Testis (tissue), 3 donors: ENCODE measurements around the gene FRYL. TPM values are rescaled to one million over a fixed set of nuclear protein-coding genes. Genes with fewer than 3 reads are reported as not detected.

Source experiments
- DNase-seq: peaks from one replicate; pipeline ENCODE4 v3.0.0-alpha.2; 2019
- H3K27ac ChIP-seq, 2 donors: fragments of 200-600 bp; sonication (generic); one replicate each; pipeline ENCODE4 v1.5.1; 2019
- H3K27me3 ChIP-seq: fragments of 200-600 bp; sonication (generic); one replicate; pipeline ENCODE4 v1.5.1; 2019
- H3K36me3 ChIP-seq: fragments of 200-600 bp; sonication (generic); one replicate; pipeline ENCODE4 v1.5.1; 2017; ENCODE audit warnings: low read depth; ENCODE audit errors: missing control alignments
- H3K4me1 ChIP-seq: fragments of 200-600 bp; sonication (generic); one replicate; pipeline ENCODE4 v1.5.1; 2019
- H3K4me3 ChIP-seq, 2 donors: fragments of 200-600 bp; sonication (generic); one replicate each; pipeline ENCODE4 v1.5.1; 2017 to 2019
- H3K9me3 ChIP-seq: fragments of 200-600 bp; sonication (generic); one replicate; pipeline ENCODE4 v1.5.1; 2017
- CTCF ChIP-seq, 3 experiments: fragments of 450-650 bp in 2 of 3; fragments of 200-600 bp in 1 of 3; sonication (generic) in 1 of 3; IDR thresholded peaks; one replicate each; pipeline ENCODE4 v1.5.1; 2016 to 2019; ENCODE audit warnings: antibody characterized with exemption in 3 of 3, mild to moderate bottlenecking in 2 of 3, moderate library complexity in 1 of 3
- POLR2A ChIP-seq: fragments of 450-650 bp; IDR thresholded peaks from one replicate; pipeline ENCODE4 v1.6.1; 2017; ENCODE audit warnings: antibody characterized with exemption, mild to moderate bottlenecking, moderate library complexity
- WGBS, 2 donors: methylation state at CpG; one replicate each; pipeline ENCODE4 v1.1.5; 2018; 5-methylcytosine and 5-hydroxymethylcytosine counted together
- intact Hi-C: fragments of 100-400 bp; cut with DNase I; formaldehyde crosslinking; loops from one replicate; pipeline ENCODE4 v1.15.1; 2023; ENCODE audit warnings: low total_unique reads
- polyA plus RNA-seq: library from polyadenylated mRNA; stranded (reverse); fragments of 350-450 nt; fragmentation: Illumina TruSeq; extraction: RNeasy Lipid Tissue Mini Kit (QIAGEN cat#74804); gene quantifications from one replicate; pipeline ENCODE4 v1.2.3, GENCODE V29; 2014; ENCODE audit warnings: low read depth, low replicate concordance; ENCODE audit not compliant: insufficient read depth
- total RNA-seq, 2 donors: library from RNA; depleted of rRNA; stranded (reverse); fragments of >200 nt; gene quantifications; one replicate each; pipeline ENCODE4 v1.2.3, GENCODE V29; 2016

FRYL gene
- total and polyA plus RNA-seq, 3 donors from 2014 or later, result 22.5 to 70.6 (median 55.0) TPM

- Histone ChIP-seq H3K27ac (no peak overlapping the region), H3K4me1 (no peaks in the 10 kb centered on the region), H3K4me3 (no peak overlapping the region), H3K36me3 (no peaks in the 10 kb centered on the region), H3K9me3 (no peaks in the 10 kb centered on the region), H3K27me3 (no peaks in the 10 kb centered on the region)
- DNase-seq, result no peak
- TF ChIP-seq POLR2A, result no peak
- TF ChIP-seq CTCF (IDR thresholded peaks at IDR 0.05), result no peak
- intact Hi-C loops, result no loop called here
Measured at GRCh38 chr4:48660347-48660746, 119.7 kb downstream of the FRYL start.

GRCh38 chr4:48654015-48654664, 125.9 kb downstream of the FRYL start:
- Histone ChIP-seq H3K4me1 (peaks cover 19% of the 10 kb centered on the region), H3K4me3 (no peak overlapping the region), H3K36me3 (no peaks in the 10 kb centered on the region), H3K9me3 (no peaks in the 10 kb centered on the region), H3K27me3 (no peaks in the 10 kb centered on the region), H3K27ac (no peak overlapping the region)
- intact Hi-C loops, result no loop called here
- WGBS, 2 donors, result 47 to 53% methylated on average over 4 of the region's 4 CpGs
- DNase-seq, result no peak
- TF ChIP-seq CTCF (IDR thresholded peaks at IDR 0.05), result no peak
- no peak for TF ChIP-seq POLR2A

GRCh38 chr4:48653217-48654014, 126.7 kb downstream of the FRYL start:
- peak; percentile 80 for DNase-seq
- H3K36me3 ChIP-seq, result no peaks in the 10 kb centered on the region
- H3K27me3 ChIP-seq, result no peaks in the 10 kb centered on the region
- H3K27ac ChIP-seq, result no peak overlapping the region
- no peak overlapping the region for H3K4me3 ChIP-seq
- no peaks in the 10 kb centered on the region for H3K9me3 ChIP-seq
- peaks cover 19% of the 10 kb centered on the region for H3K4me1 ChIP-seq
- TF ChIP-seq CTCF (IDR thresholded peaks at IDR 0.05), result no peak
- 33 to 42% methylated on average over 8 of the region's 8 CpGs for WGBS, 2 donors
- intact Hi-C loops, result no loop called here

- intact Hi-C loops, result no loop called here
- Histone ChIP-seq H3K9me3 (no peaks in the 10 kb centered on the region), H3K27me3 (no peaks in the 10 kb centered on the region), H3K4me1 (peaks cover 19% of the 10 kb centered on the region), H3K27ac (no peak overlapping the region), H3K36me3 (no peaks in the 10 kb centered on the region), H3K4me3 (no peak overlapping the region)
- 58 to 62% methylated on average over 1 of the region's 1 CpG for WGBS, 2 donors
- no peak for DNase-seq
- TF ChIP-seq POLR2A, result no peak
- no peak for TF ChIP-seq CTCF (IDR thresholded peaks at IDR 0.05)
Measured at GRCh38 chr4:48651914-48652313, 128.2 kb downstream of the FRYL start.
